OCI-M2 (cell line): ENCODE measurements around the gene CCDC27.

ENCODE experiments used
- DNase-seq: peaks from one replicate; lab custom pipeline; 2025; ENCODE audit not compliant: unreplicated experiment; lab: John Stamatoyannopoulos, UW

CCDC27 gene

GRCh38 chr1:3752400-3752945 lies at the start of gene CCDC27:
CCDC27 (plus strand) TSS chr1:3752450; CDS start chr1:3752482, 32 bp downstream.
- DNase-seq: no peak

- DNase-seq: no peak
Observed at GRCh38 chr1:3702528-3702927, 49.7 kb upstream of the CCDC27 start.

- no peak for DNase-seq
Observed at GRCh38 chr1:3702990-3703728, 49.1 kb upstream of the CCDC27 start.

DNA sequence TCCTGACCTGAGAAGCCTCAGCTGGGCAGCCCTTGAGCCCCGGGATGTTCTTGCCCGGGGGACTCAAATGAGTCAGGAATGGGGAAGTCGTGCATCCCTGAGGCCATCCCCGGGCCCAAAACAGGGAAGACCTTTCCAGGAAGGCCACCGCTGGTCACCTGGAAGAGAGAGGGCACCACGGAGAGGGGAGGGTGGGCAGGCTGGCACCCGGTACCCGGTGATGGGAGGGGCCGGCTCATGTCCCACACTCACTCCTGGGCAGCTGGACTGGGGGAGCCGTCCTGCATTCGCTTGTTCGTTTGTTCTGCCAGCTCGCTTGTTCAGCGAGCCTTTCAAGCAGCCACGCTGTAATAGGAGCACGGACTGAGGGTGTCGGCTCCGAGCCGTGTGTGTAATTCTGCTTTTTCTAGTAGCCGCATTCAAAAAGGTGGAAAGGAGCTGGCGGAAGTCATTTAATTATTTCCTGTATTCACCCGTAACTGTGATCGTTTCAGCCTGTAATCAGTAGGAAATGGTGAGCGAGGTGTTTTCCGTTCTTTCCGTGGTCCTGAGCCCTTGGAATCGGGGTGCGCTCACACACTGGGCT lies 48.4 kb upstream of the CCDC27 start:
- DNase-seq: no peak

DNA sequence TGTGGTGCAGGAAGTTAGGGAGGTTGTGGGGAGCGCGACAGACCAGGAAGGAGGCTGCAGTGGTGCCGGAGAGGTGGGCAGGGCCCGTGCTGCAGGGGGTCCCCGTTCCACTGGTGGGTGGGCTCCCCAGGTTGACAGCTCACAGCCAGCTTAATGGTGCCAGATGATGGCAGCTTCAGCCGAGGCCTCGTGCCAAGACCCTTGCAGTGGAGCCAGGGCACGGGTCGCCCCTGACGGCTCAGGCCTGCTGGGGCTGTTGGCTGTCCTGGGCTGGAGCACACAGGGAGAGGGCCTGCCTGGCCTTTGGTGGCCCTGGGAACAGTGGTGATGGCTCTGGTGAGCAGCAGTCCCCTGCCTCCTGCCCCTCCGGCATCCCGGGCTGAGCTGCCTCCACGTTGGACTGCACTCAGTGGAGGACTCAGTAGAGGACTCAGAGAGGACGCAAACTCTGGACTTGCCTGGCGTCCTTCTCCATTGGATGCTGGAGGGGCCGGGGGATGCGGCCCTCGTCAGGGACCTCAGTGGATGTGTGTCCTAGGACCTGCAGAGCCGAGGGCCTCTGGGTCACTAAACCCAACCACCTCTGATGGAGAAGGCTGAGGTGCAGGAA lies 46.8 kb upstream of the CCDC27 start:
- no peak for DNase-seq

- no peak for DNase-seq
Observed at GRCh38 chr1:3706651-3707297, 45.5 kb upstream of the CCDC27 start.

DNA sequence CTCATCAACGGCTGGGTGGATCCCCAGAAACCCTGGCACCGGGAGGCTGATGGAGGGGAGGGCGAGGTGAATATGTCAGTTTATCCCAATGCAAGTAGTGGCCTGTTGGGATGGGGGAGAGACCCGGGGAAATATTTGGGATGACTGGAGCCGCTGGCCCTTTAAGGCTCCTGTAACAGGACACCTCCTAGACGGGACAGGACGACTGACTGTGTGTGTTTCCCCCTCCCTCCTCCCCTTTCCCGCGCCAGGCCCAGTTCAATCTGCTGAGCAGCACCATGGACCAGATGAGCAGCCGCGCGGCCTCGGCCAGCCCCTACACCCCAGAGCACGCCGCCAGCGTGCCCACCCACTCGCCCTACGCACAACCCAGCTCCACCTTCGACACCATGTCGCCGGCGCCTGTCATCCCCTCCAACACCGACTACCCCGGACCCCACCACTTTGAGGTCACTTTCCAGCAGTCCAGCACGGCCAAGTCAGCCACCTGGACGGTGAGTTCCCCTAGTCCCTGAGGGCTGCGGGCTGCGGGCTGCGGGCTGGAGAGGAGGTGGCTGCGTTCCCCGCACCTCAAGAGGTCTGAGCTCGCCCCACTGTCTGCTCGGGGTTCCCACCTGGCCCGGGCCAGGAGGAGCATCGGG lies 44.8 kb upstream of the CCDC27 start:
- DNase-seq: no peak

- no peak for DNase-seq
Observed at GRCh38 chr1:3707939-3708328, 44.3 kb upstream of the CCDC27 start.

- DNase-seq: no peak
Observed at GRCh38 chr1:3708791-3709190, 43.5 kb upstream of the CCDC27 start.

- no peak for DNase-seq
Observed at GRCh38 chr1:3710251-3710650, 42.0 kb upstream of the CCDC27 start.

DNA sequence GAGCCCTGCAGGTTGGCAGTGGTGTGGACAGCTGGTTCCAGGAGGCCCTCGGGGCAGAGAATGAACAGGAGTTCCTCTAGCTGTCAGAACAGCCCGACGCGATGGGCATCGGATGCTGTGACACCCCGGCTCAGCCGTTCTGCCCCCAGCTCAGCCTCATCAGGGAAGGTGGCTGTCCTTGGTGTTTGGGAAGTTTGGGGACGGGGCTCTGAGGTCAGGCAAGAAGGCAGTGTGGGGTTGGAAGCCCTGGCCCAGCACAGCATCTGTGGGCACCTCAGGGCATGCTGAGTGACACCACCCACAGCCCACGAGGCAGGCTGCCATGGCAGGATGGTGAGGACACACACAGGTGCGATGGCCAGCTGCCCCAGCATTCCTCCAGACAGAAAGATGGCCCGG lies 40.9 kb upstream of the CCDC27 start:
- no peak for DNase-seq

DNA sequence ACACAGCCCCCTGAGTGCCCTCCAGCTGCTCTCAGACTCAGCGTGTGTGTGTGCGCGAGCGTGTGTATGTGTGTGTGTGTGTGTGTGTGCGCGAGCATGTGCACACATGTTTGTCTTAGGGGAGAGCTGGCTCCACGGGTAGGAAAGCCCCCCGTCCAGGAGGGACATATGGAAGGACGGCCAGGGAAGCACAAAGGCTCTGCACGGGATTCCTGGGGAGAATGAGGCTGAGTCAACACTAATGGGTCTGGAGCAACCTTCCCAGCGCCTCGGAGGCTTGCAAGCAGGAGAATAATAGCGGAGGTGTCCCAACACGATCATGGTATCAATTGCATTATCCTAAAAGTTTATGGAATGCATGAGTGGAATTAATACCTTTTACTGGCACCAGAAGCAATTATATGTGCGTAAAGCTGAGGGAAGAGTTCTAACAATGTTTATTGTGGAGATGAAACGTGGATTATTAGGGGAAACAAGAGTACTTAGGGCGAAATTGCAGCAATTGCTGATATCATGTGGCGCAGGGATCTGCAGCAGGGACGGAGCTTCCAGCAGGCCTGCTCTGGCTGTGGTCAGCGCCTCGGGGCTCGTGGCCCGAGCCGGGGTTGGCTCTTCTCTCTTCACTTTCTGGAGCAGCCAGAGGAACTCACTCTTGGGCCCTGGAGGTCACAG lies 40.3 kb upstream of the CCDC27 start:
- DNase-seq: no peak

- no peak for DNase-seq
Observed at GRCh38 chr1:3712573-3713535, 39.4 kb upstream of the CCDC27 start.

- no peak for DNase-seq
Observed at GRCh38 chr1:3713840-3714239, 38.4 kb upstream of the CCDC27 start.

GRCh38 chr1:3714284-3714741 lies 37.9 kb upstream of the CCDC27 start:
- no peak for DNase-seq

GRCh38 chr1:3714814-3715213 lies 37.4 kb upstream of the CCDC27 start:
- no peak for DNase-seq

DNA sequence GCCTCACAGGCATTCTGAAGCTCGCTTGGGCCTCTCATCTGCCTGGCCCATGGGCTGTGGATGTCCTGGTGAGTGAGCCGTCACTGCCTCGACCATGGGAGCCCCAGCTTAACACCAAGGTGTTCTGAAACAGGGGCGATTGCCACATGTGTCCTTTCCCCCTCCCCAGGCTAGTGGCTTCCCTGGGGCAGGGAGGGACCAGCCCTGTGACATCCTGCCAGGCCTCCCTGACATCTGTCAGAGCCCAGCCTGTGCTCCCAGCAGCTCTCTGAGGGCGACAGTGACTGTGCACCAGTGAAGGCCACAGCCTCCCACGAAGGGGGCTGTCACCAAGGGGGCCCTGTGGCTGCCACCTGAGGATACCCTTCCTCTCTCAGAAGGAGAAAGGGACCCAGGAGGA lies 35.9 kb upstream of the CCDC27 start:
- DNase-seq: no peak

GRCh38 chr1:3717041-3717714 lies 35.1 kb upstream of the CCDC27 start:
- no peak for DNase-seq
